Measurements from ENCODE around the gene TSEN54.

DNA sequence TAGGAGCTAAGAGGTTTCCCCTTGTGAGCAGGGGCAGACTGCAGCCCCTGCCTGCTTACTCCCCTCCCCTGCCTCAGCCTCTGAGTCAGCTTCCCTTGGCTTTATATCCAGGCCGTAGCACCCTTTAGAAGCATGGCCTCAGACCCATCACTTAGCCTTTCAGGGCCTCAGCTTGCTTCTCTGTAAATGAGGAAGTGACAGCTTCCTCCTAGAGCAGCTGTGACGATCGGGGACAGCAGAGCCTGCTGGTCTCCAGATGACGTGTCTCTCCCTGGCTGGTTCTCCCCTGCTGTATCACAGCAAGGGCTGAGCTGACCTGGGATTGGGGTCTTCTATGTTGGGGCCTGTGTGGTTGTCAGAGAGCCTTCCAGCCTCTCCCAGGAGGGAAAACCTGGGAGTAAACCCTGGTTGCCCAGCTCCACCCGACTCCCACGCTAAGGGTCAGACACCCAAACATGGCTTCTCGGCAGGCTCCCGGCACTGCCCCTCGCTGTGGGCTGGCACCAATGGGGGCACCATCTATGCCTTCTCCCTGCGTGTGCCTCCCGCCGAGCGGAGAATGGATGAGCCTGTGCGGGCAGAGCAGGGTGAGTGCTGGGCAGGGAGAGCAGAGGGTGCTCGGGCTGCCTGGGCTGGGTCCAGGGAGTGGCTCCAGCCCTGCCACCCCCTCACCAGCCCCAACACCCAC lies 55.0 kb downstream of the TSEN54 start:
- TF ChIP-seq CEBPB (IDR thresholded peaks at IDR 0.05) (no peak), RAD21 (IDR thresholded peaks at IDR 0.05; ENCODE audit: low read depth) (no peak), CREB1 (IDR thresholded peaks at IDR 0.05; ENCODE audit: low read depth) (no peak)

All from Ishikawa (cell line).